GOT3 (cell line): ENCODE measurements around the gene SPRR1A.

ENCODE experiments used
- DNase-seq: peaks from one replicate; lab custom pipeline; 2025; ENCODE audit warnings: mixed read lengths; lab: John Stamatoyannopoulos, UW

The SPRR1A gene

GRCh38 chr1:153028766-153029165, 44.9 kb downstream of the SPRR1A start:
- DNase-seq: no peak

DNA sequence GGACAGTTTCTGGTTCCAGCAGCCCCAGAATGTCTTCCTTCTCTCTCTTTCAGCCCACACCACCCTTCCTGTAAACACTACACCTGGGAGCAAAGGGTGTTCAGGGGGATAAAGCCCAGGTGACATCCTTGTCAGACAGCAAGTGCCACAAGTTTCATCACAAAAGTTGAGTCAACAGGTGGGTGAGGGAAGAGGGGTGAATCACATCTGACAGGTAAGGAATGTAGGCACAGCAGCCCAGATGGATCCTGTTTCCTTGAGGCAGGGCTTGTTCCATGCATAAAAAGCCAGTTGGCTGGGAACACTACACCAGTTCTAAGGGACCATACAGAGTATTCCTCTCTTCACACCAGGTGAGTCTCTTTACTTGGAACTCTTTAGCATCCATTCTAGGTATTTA, 47.0 kb downstream of the SPRR1A start, which contains the start of gene SPRR1B:
Gene SPRR1B, plus strand, starts transcription at position 309 of the 400 bp plus-strand sequence. CDS start 1,143 bp downstream, outside the sequence.
- DNase-seq: no peak

- DNase-seq: no peak
Observed at GRCh38 chr1:153032073-153032472, 48.2 kb downstream of the SPRR1A start.

- DNase-seq: no peak
Observed at GRCh38 chr1:153032677-153033308, 48.9 kb downstream of the SPRR1A start.

GRCh38 chr1:153035211-153035610, 51.3 kb downstream of the SPRR1A start:
- DNase-seq: no peak
